GOT3 (cell line): ENCODE measurements around the gene MRGPRE.

Experiments used
- DNase-seq: peaks from one replicate; lab custom pipeline; 2025; ENCODE audit warnings: mixed read lengths; lab: John Stamatoyannopoulos, UW

MRGPRE gene

GRCh38 chr11:3178349-3178748 lies 53.9 kb downstream of the MRGPRE start:
- no peak for DNase-seq

- DNase-seq: no peak
Observed at GRCh38 chr11:3177931-3178330, 54.3 kb downstream of the MRGPRE start.
